NT2/D1 (cell line): ENCODE data around the gene OR2A1.
"Not testable (repeated sequence)": the region's sequence is repeated elsewhere in the genome, so short reads cannot be mapped to it uniquely, and the experiment has no call there.

ENCODE experiments used
- SUZ12 ChIP-seq: IDR thresholded peaks from 2 replicates; pipeline ENCODE4 v1.6.1; 2011; ENCODE audit not compliant: insufficient read length, insufficient read depth; ENCODE audit errors: extremely low read depth
- YY1 ChIP-seq: IDR thresholded peaks from 2 replicates; pipeline ENCODE4 v1.6.1; 2011; ENCODE audit not compliant: insufficient read length, insufficient read depth
- ZNF274 ChIP-seq: IDR thresholded peaks from 2 replicates; pipeline ENCODE4 v1.6.1; 2011; ENCODE audit warnings: mild to moderate bottlenecking, low read depth, low read length

DNA sequence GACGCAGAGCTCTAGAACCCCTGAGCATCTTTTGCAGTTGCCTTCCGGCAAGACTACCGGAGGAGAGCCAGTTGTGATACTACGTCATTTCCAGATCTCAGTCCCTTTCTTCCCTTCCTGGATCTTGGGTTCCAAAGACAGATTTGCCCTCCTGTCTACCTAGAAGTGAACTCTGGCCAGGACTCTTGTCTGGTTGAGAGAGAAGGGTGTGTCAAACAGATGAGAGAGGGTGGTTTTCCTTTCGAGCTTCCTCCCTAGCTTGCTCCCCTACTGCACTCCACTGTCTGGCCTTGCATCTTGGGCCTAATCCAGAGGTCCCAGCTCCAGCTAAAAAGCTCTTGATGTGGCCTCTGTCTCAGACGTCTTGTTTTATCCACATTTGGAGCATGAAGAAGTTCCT is 44.0 kb downstream of the OR2A1 start:
- not testable (repeated sequence) for TF ChIP-seq YY1, SUZ12, ZNF274
